Activated naive CD4-positive, alpha-beta T cell treated with anti-CD3 and anti-CD28 coated beads, Interleukin-2, amount 50 U/mL, for 72 hours (primary cell): Measurements from ENCODE around the gene MID2. TPM values are rescaled to one million over a fixed set of nuclear protein-coding genes. Genes with fewer than 3 reads are reported as not detected.
"Not testable (repeated sequence)": the region's sequence is repeated elsewhere in the genome, so short reads cannot be mapped to it uniquely, and the experiment has no call there.

Experiments
- ATAC-seq, 2 donors: fragments of 150-1000 bp; cut with Tn5 transposase; 2 replicates each; pipeline ENCODE4 v1.10.0; 2021; ENCODE audit warnings: mild to moderate bottlenecking in 2 of 2, moderate library complexity in 2 of 2
- DNase-seq, 2 donors: peaks; one replicate each; pipeline ENCODE4 v3.0.0; 2021 to 2022; ENCODE audit warnings: low spot score in 2 of 2
- H3K27ac Mint-ChIP-seq, 2 donors: one replicate each; pipeline ENCODE4 v1.8.0; 2022; ENCODE audit warnings: mild to moderate bottlenecking in 2 of 2, mixed read lengths in 2 of 2
- H3K36me3 Mint-ChIP-seq, 2 donors: one replicate each; pipeline ENCODE4 v1.8.0; 2022; ENCODE audit warnings: mixed read lengths in 2 of 2
- H3K9me3 Mint-ChIP-seq, 2 donors: one replicate each; pipeline ENCODE4 v1.8.0; 2022; ENCODE audit warnings: mixed read lengths in 2 of 2
- total RNA-seq, 2 donors: library from RNA; stranded (reverse); gene quantifications; one replicate each; pipeline ENCODE4 v1.2.3, GENCODE V29; 2022

Gene MID2
- 10 to 100 TPM in 1 of 2 donors, 1 to 10 TPM in 1; 8.4 to 10.3 TPM for total RNA-seq

- Mint-ChIP-seq H3K9me3 (no peaks in the 10 kb centered on the region), H3K36me3 (no peaks in the 10 kb centered on the region), H3K27ac (peak within 1 kb of the TSS in 1 of 2 donors; percentile 83)
- ATAC-seq (peak; percentile 63 to 80), DNase-seq (peak; percentile 33 to 60)
Measured at GRCh38 chrX:107825698-107826237, at the start of gene MID2. Gene MID2 (plus strand): TSS chrX:107825866. CDS start chrX:107826427, 561 bp downstream.

- peak overlapping the region; percentile 87 to 88 for H3K27ac Mint-ChIP-seq
- no peaks in the 10 kb centered on the region for H3K9me3 Mint-ChIP-seq
Measured at GRCh38 chrX:107776649-107777535, 48.8 kb upstream of the MID2 start.

GRCh38 chrX:107777536-107777832 lies 48.2 kb upstream of the MID2 start, which contains the start of gene NCBP2L:
Gene NCBP2L (plus strand): TSS chrX:107777733. CDS start chrX:107794221, 16,488 bp downstream.
- H3K27ac Mint-ChIP-seq, result peak within 1 kb of the TSS; percentile 87 to 88
- DNase-seq (no peak), ATAC-seq (no peak)
- H3K36me3 Mint-ChIP-seq, result no peaks in the 10 kb centered on the region
- no peaks in the 10 kb centered on the region for H3K9me3 Mint-ChIP-seq

More at GRCh38 chrX:107776649-107777535, 48.8 kb upstream of the MID2 start:
- H3K36me3 Mint-ChIP-seq, result no peaks in the 10 kb centered on the region
- peak; percentile 71 to 84 for ATAC-seq
- DNase-seq, result peak; percentile 59 to 60

- no peak for ATAC-seq
- H3K27ac Mint-ChIP-seq, result no peak overlapping the region
- no peaks in the 10 kb centered on the region for H3K9me3 Mint-ChIP-seq
- no peak for DNase-seq
- H3K36me3 Mint-ChIP-seq, result no peaks in the 10 kb centered on the region
Measured at GRCh38 chrX:107780525-107780924, 45.1 kb upstream of the MID2 start.

- no peak overlapping the region for H3K27ac Mint-ChIP-seq
- H3K36me3 Mint-ChIP-seq, result no peaks in the 10 kb centered on the region
- no peaks in the 10 kb centered on the region for H3K9me3 Mint-ChIP-seq
- DNase-seq (no peak), ATAC-seq (no peak)
Measured at GRCh38 chrX:107787827-107788226, 37.8 kb upstream of the MID2 start.

- peaks cover 0 to 4% of the 10 kb centered on the region in 2 donors for H3K9me3 Mint-ChIP-seq
- ATAC-seq (no peak), DNase-seq (no peak)
- H3K36me3 Mint-ChIP-seq, result no peaks in the 10 kb centered on the region
- no peak overlapping the region for H3K27ac Mint-ChIP-seq
Measured at GRCh38 chrX:107804427-107804826, 21.2 kb upstream of the MID2 start.

GRCh38 chrX:107805179-107805578 lies 20.5 kb upstream of the MID2 start:
- no peaks in the 10 kb centered on the region for H3K36me3 Mint-ChIP-seq
- H3K9me3 Mint-ChIP-seq, result peaks cover 0 to 4% of the 10 kb centered on the region in 2 donors
- ATAC-seq, result no peak
- no peak overlapping the region for H3K27ac Mint-ChIP-seq
- DNase-seq, result no peak

GRCh38 chrX:107810053-107810452 lies 15.6 kb upstream of the MID2 start:
- not testable (repeated sequence) for DNase-seq, ATAC-seq, H3K9me3 Mint-ChIP-seq, H3K27ac Mint-ChIP-seq, H3K36me3 Mint-ChIP-seq

GRCh38 chrX:107818900-107819521 lies 6.7 kb upstream of the MID2 start:
- Mint-ChIP-seq H3K9me3 (no peaks in the 10 kb centered on the region), H3K27ac (no peak overlapping the region), H3K36me3 (peaks cover 0 to 5% of the 10 kb centered on the region in 2 donors)
- ATAC-seq (no peak), DNase-seq (no peak)

GRCh38 chrX:107823042-107823441 lies 2.6 kb upstream of the MID2 start:
- no peak for DNase-seq
- Mint-ChIP-seq H3K36me3 (peaks cover 0 to 5% of the 10 kb centered on the region in 2 donors), H3K9me3 (no peaks in the 10 kb centered on the region), H3K27ac (no peak overlapping the region)
- ATAC-seq, result no peak

GRCh38 chrX:107823456-107823855 lies 2.2 kb upstream of the MID2 start:
- DNase-seq (no peak), ATAC-seq (no peak)
- H3K27ac Mint-ChIP-seq, result no peak overlapping the region
- no peaks in the 10 kb centered on the region for H3K9me3 Mint-ChIP-seq
- peaks cover 0 to 5% of the 10 kb centered on the region in 2 donors for H3K36me3 Mint-ChIP-seq

- peak; percentile 21 to 53 for DNase-seq
- no peaks in the 10 kb centered on the region for H3K9me3 Mint-ChIP-seq
- H3K36me3 Mint-ChIP-seq, result no peaks in the 10 kb centered on the region
- peak; percentile 30 to 58 for ATAC-seq
- H3K27ac Mint-ChIP-seq, result peak overlapping the region; percentile 81 to 83
Measured at GRCh38 chrX:107826238-107827029, 768 bp downstream of the MID2 start.

- ATAC-seq (no peak), DNase-seq (no peak)
- peak overlapping the region; percentile 81 to 83 for H3K27ac Mint-ChIP-seq
Measured at GRCh38 chrX:107827030-107827831, 1.6 kb downstream of the MID2 start.

GRCh38 chrX:107827852-107828251 lies 2.2 kb downstream of the MID2 start:
- H3K36me3 Mint-ChIP-seq, result no peaks in the 10 kb centered on the region
- ATAC-seq (peak; percentile 28 to 35), DNase-seq (no peak)
- H3K27ac Mint-ChIP-seq, result peak overlapping the region in 1 of 2 donors; percentile 83
- H3K9me3 Mint-ChIP-seq, result no peaks in the 10 kb centered on the region

More at GRCh38 chrX:107827030-107827831, 1.6 kb downstream of the MID2 start:
- no peaks in the 10 kb centered on the region for H3K36me3 Mint-ChIP-seq
- no peaks in the 10 kb centered on the region for H3K9me3 Mint-ChIP-seq

- ATAC-seq, result no peak
- Mint-ChIP-seq H3K27ac (no peak overlapping the region), H3K9me3 (no peaks in the 10 kb centered on the region), H3K36me3 (peaks cover 0 to 6% of the 10 kb centered on the region in 2 donors)
- DNase-seq, result no peak
Measured at GRCh38 chrX:107829878-107830277, 4.2 kb downstream of the MID2 start.
